HCT116 (cell line): ENCODE data around the gene ADIPOR2. TPM values are rescaled to one million over a fixed set of nuclear protein-coding genes. Genes with fewer than 3 reads are reported as not detected.

Experiments
- ATAC-seq: fragments of 200-7000 bp; cut with Tn5 transposase; 2 replicates; pipeline ENCODE4 v1.9.1; 2020; ENCODE audit warnings: mild to moderate bottlenecking, moderate library complexity
- BruUV-seq: library from RNA; stranded (reverse); fragments of 400-500 nt; replicated peaks from 2 replicates; lab custom pipeline; 2021; lab: Mats Ljungman, UMichigan
- CTCF ChIA-PET: fragments of 300-600 bp; sonication (Branson Sonifier 250); formaldehyde crosslinking; loops from one replicate; lab custom pipeline; 2021; ENCODE audit warnings: antibody characterized with exemption; lab: Charles Lee
- POLR2A ChIA-PET: fragments of 300-600, 350-600 bp; sonication (Branson Sonifier 250); formaldehyde crosslinking; loops from one replicate; lab custom pipeline; 2021; ENCODE audit warnings: antibody characterized with exemption; lab: Charles Lee
- RAD21 ChIA-PET, 2 experiments: fragments of 300-600 bp; sonication (Branson Sonifier 250); formaldehyde crosslinking; loops; one replicate each; lab custom pipeline; 2023; ENCODE audit warnings: low total read pairs in 2 of 2; ENCODE audit not compliant: uncharacterized antibody in 2 of 2, unreplicated experiment in 2 of 2, low non-redundant PET in 1 of 2; lab: Charles Lee
- DNase-seq: peaks from one replicate; pipeline ENCODE4 v3.0.0-alpha.2; 2010; ENCODE audit warnings: low read depth, low spot score
- H2AFZ ChIP-seq: fragments of 200-600 bp; shearing (Covaris generic), sonication (generic); 2 replicates; pipeline ENCODE4 v1.6.1; 2017; ENCODE audit warnings: low read depth, mixed run types, mixed read lengths, antibody characterized with exemption, low read length; ENCODE audit not compliant: poor library complexity, severe bottlenecking
- H3K27ac ChIP-seq: 2 replicates; pipeline ENCODE4 v1.5.1; 2012; ENCODE audit warnings: low read depth, low read length
- H3K27me3 ChIP-seq: fragments of 200-600 bp; sonication (generic); 2 replicates; pipeline ENCODE4 v1.6.1; 2016; ENCODE audit warnings: mixed run types, low read length, mixed read lengths; ENCODE audit not compliant: insufficient read depth
- H3K36me3 ChIP-seq, 2 experiments: fragments of 200-500 bp in 1 of 2; fragments of 200-600 bp in 1 of 2; sonication (Bioruptor generic) in 1 of 2; sonication (generic) in 1 of 2; 2 replicates each; pipeline versions ENCODE4 v1.5.1 to v1.6.1; 2014 to 2016; ENCODE audit warnings: low read length in 2 of 2, inconsistent platforms in 1 of 2, mixed read lengths in 1 of 2, mixed run types in 1 of 2; ENCODE audit not compliant: insufficient read depth in 2 of 2, control insufficient read depth in 1 of 2
- H3K4me1 ChIP-seq, 2 experiments: fragments of 200-600 bp in 1 of 2; sonication (generic) in 1 of 2; 2 replicates each; pipeline versions ENCODE4 v1.5.1 to v1.6.1; 2012 to 2017; ENCODE audit warnings: low read length in 2 of 2, inconsistent platforms in 1 of 2, mild to moderate bottlenecking in 1 of 2, mixed read lengths in 1 of 2, mixed run types in 1 of 2, moderate library complexity in 1 of 2; ENCODE audit not compliant: insufficient read depth in 2 of 2, control insufficient read depth in 1 of 2
- H3K4me2 ChIP-seq: fragments of 200-600 bp; sonication (generic); 2 replicates; pipeline ENCODE4 v1.6.1; 2017; ENCODE audit warnings: mixed run types, low read length, mixed read lengths
- H3K4me3 ChIP-seq, 2 experiments: fragments of 200-600 bp in 1 of 2; sonication (generic) in 1 of 2; replicated peaks in 1 of 2; 2 replicates each; pipeline ENCODE4 v1.5.1; 2011 to 2016; ENCODE audit warnings: low read length in 2 of 2, control low read depth in 1 of 2, low read depth in 1 of 2, mild to moderate bottlenecking in 1 of 2, mixed read lengths in 1 of 2, mixed run types in 1 of 2
- H3K79me2 ChIP-seq: fragments of 200-600 bp; sonication (generic); 2 replicates; pipeline ENCODE4 v1.6.1; 2017; ENCODE audit warnings: mild to moderate bottlenecking, mixed run types, low read length, moderate library complexity, mixed read lengths; ENCODE audit not compliant: insufficient read depth
- H3K9ac ChIP-seq: fragments of 200-600 bp; sonication (generic); 2 replicates; pipeline ENCODE4 v1.6.1; 2016; ENCODE audit warnings: low read length, mixed read lengths
- H3K9me2 ChIP-seq: fragments of 200-600 bp; sonication (generic), shearing (Covaris generic); 2 replicates; pipeline ENCODE4 v1.6.1; 2017; ENCODE audit warnings: mixed run types, mild to moderate bottlenecking, moderate library complexity; ENCODE audit not compliant: insufficient read depth
- H3K9me3 ChIP-seq, 2 experiments: fragments of 200-500 bp in 1 of 2; fragments of 200-600 bp in 1 of 2; sonication (Bioruptor generic) in 1 of 2; sonication (generic) in 1 of 2; 2 replicates each; pipeline ENCODE4 v1.6.1; 2014 to 2017; ENCODE audit warnings: low read length in 2 of 2, mixed read lengths in 2 of 2, inconsistent platforms in 1 of 2, low read depth in 1 of 2, mild to moderate bottlenecking in 1 of 2, mixed run types in 1 of 2, moderate library complexity in 1 of 2; ENCODE audit not compliant: control insufficient read depth in 1 of 2, insufficient read depth in 1 of 2
- H4K20me1 ChIP-seq: fragments of 200-600 bp; sonication (generic), shearing (Covaris generic); 2 replicates; pipeline ENCODE4 v1.6.1; 2017; ENCODE audit warnings: mixed run types, mild to moderate bottlenecking, moderate library complexity; ENCODE audit not compliant: insufficient read depth
- CEBPB ChIP-seq: IDR thresholded peaks from 2 replicates; pipeline ENCODE4 v1.6.1; 2012; ENCODE audit warnings: low read depth
- CTCF ChIP-seq, 3 experiments: fragments of 200-600 bp in 1 of 3; sonication (generic) in 1 of 3; IDR thresholded peaks in 2 of 3; conservative IDR thresholded peaks in 1 of 3; 2 replicates each; pipeline ENCODE4 v1.5.1; 2012 to 2017; ENCODE audit warnings: low read depth in 2 of 3, low read length in 2 of 3, antibody characterized with exemption in 1 of 3, borderline replicate concordance in 1 of 3, control low read depth in 1 of 3, mild to moderate bottlenecking in 1 of 3, mixed read lengths in 1 of 3, mixed run types in 1 of 3, moderate library complexity in 1 of 3; ENCODE audit not compliant: insufficient read depth in 1 of 3
- EGR1 ChIP-seq: IDR thresholded peaks from 2 replicates; pipeline ENCODE4 v1.6.1; 2012; ENCODE audit warnings: low read depth
- EZH2phosphoT487 ChIP-seq: fragments of 200-600 bp; IDR thresholded peaks from 2 replicates; pipeline ENCODE4 v1.6.1; 2018; ENCODE audit warnings: antibody characterized with exemption, borderline replicate concordance
- FOSL1 ChIP-seq: IDR thresholded peaks from 2 replicates; pipeline ENCODE4 v1.6.1; 2012; ENCODE audit warnings: low read depth
- SP1 ChIP-seq: IDR thresholded peaks from 2 replicates; pipeline ENCODE4 v1.6.1; 2012; ENCODE audit warnings: low read depth
- intact Hi-C: fragments of 100-400 bp; cut with micrococcal nuclease; formaldehyde crosslinking; loops from 2 replicates; pipeline ENCODE4 v1.10.0; 2022
- total RNA-seq: library from RNA; stranded (reverse); gene quantifications from one replicate; pipeline ENCODE4 v1.2.1, GENCODE V29; 2021; ENCODE audit not compliant: unreplicated experiment

ADIPOR2 gene
- total RNA-seq, 1 experiment from 2014 or later = 69.9 TPM

GRCh38 chr12:1790444-1790843, 99.6 kb downstream of the ADIPOR2 start:
- ATAC-seq = no peak

More at GRCh38 chr12:1790444-1790843, 99.6 kb downstream of the ADIPOR2 start:
- intact Hi-C loops = no loop called here
- Histone ChIP-seq H3K4me3 (no peak overlapping the region), H3K27me3 (no peaks in the 10 kb centered on the region), H3K4me2 (no peak overlapping the region), H3K9ac (no peak overlapping the region), H3K36me3 (peaks cover 0 to 6% of the 10 kb centered on the region in 2 experiments; a peak in 2 of 4 replicates), H3K27ac (no peak overlapping the region), H2AFZ (no peak overlapping the region), H3K9me3 (no peaks in the 10 kb centered on the region), H3K9me2 (no peaks in the 10 kb centered on the region), H3K79me2 (no peaks in the 10 kb centered on the region), H4K20me1 (no peaks in the 10 kb centered on the region), H3K4me1 (peaks cover 0 to under 1% of the 10 kb centered on the region in 2 experiments; a peak in 2 of 4 replicates)
- POLR2A ChIA-PET = interaction anchor here (1.3 kb wide), 1 partner anchor 150 kb away, joined by 4 read pairs; no protein-coding TSS in a partner anchor
- RAD21 ChIA-PET = interaction anchor here (1.3 to 2.6 kb wide), 7 partner anchors 133 to 156 kb away, joined by 3 to 30 read pairs (median 5); no protein-coding TSS in a partner anchor
- BruUV-seq = no TSS peak
- TF ChIP-seq FOSL1 (no peak), CEBPB (no peak), CTCF (IDR thresholded peaks at IDR 0.05 in 2 of 3, conservative IDR thresholded peaks at IDR 0.05 in 1 of 3; ENCODE audit: borderline replicate concordance in 1 of 3, insufficient read depth in 1 of 3, low read depth in 2 of 3, low read length in 2 of 3) (no peak), EZH2phosphoT487 (no peak), SP1 (no peak), EGR1 (no peak)
- no peak for DNase-seq
- CTCF ChIA-PET = interaction anchor here (1.3 to 5.6 kb wide), 11 partner anchors 99 to 1220 kb away, joined by 3 to 242 read pairs (median 5); no protein-coding TSS in a partner anchor
